HEK293 (cell line): ENCODE measurements around the gene VWF.

Experiments
- CTCF ChIA-PET: fragments of 350-600 bp; formaldehyde crosslinking; extraction: SDS; loops from one replicate; lab custom pipeline; 2021; ENCODE audit warnings: antibody characterized with exemption; lab: Yijun Ruan, JAX
- POLR2A ChIA-PET: fragments of 300-600 bp; formaldehyde crosslinking; extraction: SDS; loops from one replicate; lab custom pipeline; 2020; ENCODE audit warnings: antibody characterized with exemption, inconsistent platforms; lab: Yijun Ruan, JAX
- H3K27ac ChIP-seq: fragments of 200-500 bp; sonication (Bioruptor generic); 2 replicates; pipeline ENCODE4 v1.5.1; 2014; ENCODE audit warnings: low read depth, low read length, control low read depth, inconsistent platforms; ENCODE audit errors: extremely low read depth
- H3K36me3 ChIP-seq, 2 experiments: fragments of 200-500 bp in 1 of 2; sonication (Bioruptor generic) in 1 of 2; 1 replicate in 1 of 2; 2 replicates in 1 of 2; pipeline ENCODE4 v1.5.1; 2014 to 2017; ENCODE audit warnings: inconsistent platforms in 2 of 2, low read length in 2 of 2; ENCODE audit not compliant: control insufficient read depth in 2 of 2, insufficient read depth in 1 of 2
- H3K4me1 ChIP-seq: fragments of 200-500 bp; sonication (Bioruptor generic); 2 replicates; pipeline ENCODE4 v1.5.1; 2014; ENCODE audit warnings: mild to moderate bottlenecking, low read length, inconsistent platforms; ENCODE audit not compliant: control insufficient read depth, insufficient read depth
- H3K4me3 ChIP-seq: 2 replicates; pipeline ENCODE4 v1.5.1; 2011; ENCODE audit warnings: low read depth, mild to moderate bottlenecking, control low read depth, low read length, moderate library complexity
- H3K9me3 ChIP-seq: fragments of 200-500 bp; sonication (Bioruptor generic); 2 replicates; pipeline ENCODE4 v1.5.1; 2014; ENCODE audit warnings: low read depth, low read length, inconsistent platforms; ENCODE audit not compliant: control insufficient read depth, insufficient read depth
- GLIS2 ChIP-seq: fragments of 450-650 bp; formaldehyde crosslinking; IDR thresholded peaks from 2 replicates; pipeline ENCODE4 v1.5.1; 2016; ENCODE audit warnings: missing biosample characterization, missing genetic modification characterization
- KLF8 ChIP-seq: fragments of 450-650 bp; formaldehyde crosslinking; IDR thresholded peaks from 2 replicates; pipeline ENCODE4 v1.5.1; 2016; ENCODE audit warnings: missing biosample characterization, missing genetic modification characterization
- REPIN1 ChIP-seq: fragments of 450-650 bp; formaldehyde crosslinking; IDR thresholded peaks from 2 replicates; pipeline ENCODE4 v1.5.1; 2017; ENCODE audit warnings: missing biosample characterization, missing genetic modification characterization, low read depth
- WT1 ChIP-seq: fragments of 450-650 bp; formaldehyde crosslinking; IDR thresholded peaks from 2 replicates; pipeline ENCODE4 v1.5.1; 2016; ENCODE audit warnings: missing biosample characterization, missing genetic modification characterization
- ZBTB11 ChIP-seq: fragments of 450-650 bp; formaldehyde crosslinking; conservative IDR thresholded peaks from 2 replicates; pipeline ENCODE4 v1.5.1; 2016; ENCODE audit warnings: low read depth, missing biosample characterization, missing genetic modification characterization
- ZBTB8A ChIP-seq: fragments of 450-650 bp; formaldehyde crosslinking; IDR thresholded peaks from 2 replicates; pipeline ENCODE4 v1.5.1; 2016; ENCODE audit warnings: missing biosample characterization, missing genetic modification characterization
- ZFP3 ChIP-seq: fragments of 450-650 bp; formaldehyde crosslinking; IDR thresholded peaks from 2 replicates; pipeline ENCODE4 v1.5.1; 2016; ENCODE audit warnings: low read depth, missing biosample characterization, missing genetic modification characterization
- ZNF121 ChIP-seq: fragments of 450-650 bp; formaldehyde crosslinking; IDR thresholded peaks from 2 replicates; pipeline ENCODE4 v1.5.1; 2016; ENCODE audit warnings: missing biosample characterization, missing genetic modification characterization
- ZNF138 ChIP-seq: fragments of 450-650 bp; formaldehyde crosslinking; IDR thresholded peaks from 2 replicates; pipeline ENCODE4 v1.5.1; 2016; ENCODE audit warnings: missing biosample characterization, missing genetic modification characterization, borderline replicate concordance
- ZNF148 ChIP-seq: fragments of 450-650 bp; formaldehyde crosslinking; IDR thresholded peaks from 2 replicates; pipeline ENCODE4 v1.5.0; 2017; ENCODE audit warnings: missing biosample characterization, missing genetic modification characterization, borderline replicate concordance
- ZNF266 ChIP-seq: fragments of 450-650 bp; formaldehyde crosslinking; IDR thresholded peaks from 2 replicates; pipeline ENCODE4 v1.5.1; 2016; ENCODE audit warnings: missing biosample characterization, missing genetic modification characterization, low read depth
- ZNF280C ChIP-seq: fragments of 450-650 bp; formaldehyde crosslinking; IDR thresholded peaks from 2 replicates; pipeline ENCODE4 v1.5.1; 2016; ENCODE audit warnings: missing biosample characterization, missing genetic modification characterization
- ZNF302 ChIP-seq: fragments of 450-650 bp; formaldehyde crosslinking; IDR thresholded peaks from 2 replicates; pipeline ENCODE4 v1.5.1; 2016; ENCODE audit warnings: missing biosample characterization, missing genetic modification characterization, low read depth
- ZNF37A ChIP-seq: fragments of 450-650 bp; IDR thresholded peaks from 2 replicates; pipeline ENCODE4 v1.5.1; 2018; ENCODE audit warnings: missing biosample characterization, missing genetic modification characterization
- ZNF398 ChIP-seq: fragments of 450-650 bp; formaldehyde crosslinking; IDR thresholded peaks from 2 replicates; pipeline ENCODE4 v1.5.1; 2017; ENCODE audit warnings: missing biosample characterization, missing genetic modification characterization
- ZNF585B ChIP-seq: fragments of 450-650 bp; formaldehyde crosslinking; IDR thresholded peaks from 2 replicates; pipeline ENCODE4 v1.5.1; 2016; ENCODE audit warnings: missing biosample characterization, missing genetic modification characterization
- ZNF629 ChIP-seq: fragments of 450-650 bp; formaldehyde crosslinking; IDR thresholded peaks from 2 replicates; pipeline ENCODE4 v1.5.1; 2017; ENCODE audit warnings: missing biosample characterization, missing genetic modification characterization
- ZNF692 ChIP-seq: fragments of 450-650 bp; formaldehyde crosslinking; IDR thresholded peaks from 2 replicates; pipeline ENCODE4 v1.5.1; 2016; ENCODE audit warnings: missing biosample characterization, missing genetic modification characterization
- ZNF837 ChIP-seq: fragments of 450-650 bp; formaldehyde crosslinking; IDR thresholded peaks from 2 replicates; pipeline ENCODE4 v1.5.1; 2016; ENCODE audit warnings: missing biosample characterization, missing genetic modification characterization
- ZSCAN16 ChIP-seq: fragments of 450-650 bp; formaldehyde crosslinking; IDR thresholded peaks from 2 replicates; pipeline ENCODE4 v1.5.1; 2016; ENCODE audit warnings: missing biosample characterization, missing genetic modification characterization
- ZSCAN23 ChIP-seq: fragments of 450-650 bp; formaldehyde crosslinking; IDR thresholded peaks from 2 replicates; pipeline ENCODE4 v1.5.1; 2016; ENCODE audit warnings: missing biosample characterization, missing genetic modification characterization
- ZXDB ChIP-seq: fragments of 450-650 bp; formaldehyde crosslinking; IDR thresholded peaks from 2 replicates; pipeline ENCODE4 v1.5.1; 2016; ENCODE audit warnings: missing biosample characterization, missing genetic modification characterization

The VWF gene

GRCh38 chr12:5976711-5977110 is 147.8 kb downstream of the VWF start (continued):
- TF ChIP-seq ZNF148 (tag by site-specific recombination) (no peak), GLIS2 (tag by site-specific recombination) (no peak), ZNF266 (tag by site-specific recombination) (no peak), ZNF280C (tag by site-specific recombination) (no peak)

GRCh38 chr12:5976196-5976595 is 148.3 kb downstream of the VWF start:
- no peak overlapping the region for H3K4me3 ChIP-seq
- TF ChIP-seq ZNF585B (tag by site-specific recombination): no peak
- TF ChIP-seq ZNF121 (tag by site-specific recombination): no peak
- no peak for TF ChIP-seq ZBTB8A (tag by site-specific recombination)
- H3K27ac ChIP-seq: no peak overlapping the region
- H3K36me3 ChIP-seq: no peaks in the 10 kb centered on the region
- POLR2A ChIA-PET: no interaction called here
- no peaks in the 10 kb centered on the region for H3K4me1 ChIP-seq
- CTCF ChIA-PET: interaction anchor here (0.6 to 7.1 kb wide), 3 partner anchors 9 to 216 kb away, joined by 3 to 56 read pairs (median 3); no protein-coding TSS in a partner anchor
- no peaks in the 10 kb centered on the region for H3K9me3 ChIP-seq

- H3K9me3 ChIP-seq: no peaks in the 10 kb centered on the region
- no peaks in the 10 kb centered on the region for H3K4me1 ChIP-seq
- H3K27ac ChIP-seq: no peak overlapping the region
- no peak overlapping the region for H3K4me3 ChIP-seq
- H3K36me3 ChIP-seq: no peaks in the 10 kb centered on the region
- POLR2A ChIA-PET: no interaction called here
- CTCF ChIA-PET: interaction anchor here (1.5 to 2.0 kb wide), 3 partner anchors 8 to 66 kb away, joined by 4 to 13 read pairs (median 13); no protein-coding TSS in a partner anchor
- TF ChIP-seq ZNF629 (tag by site-specific recombination): no peak
- TF ChIP-seq ZNF302 (tag by site-specific recombination): no peak
- no peak for TF ChIP-seq ZFP3 (tag by site-specific recombination)
- no peak for TF ChIP-seq ZNF398 (tag by site-specific recombination)
- no peak for TF ChIP-seq ZXDB (tag by site-specific recombination)
- TF ChIP-seq ZBTB11 (tag by site-specific recombination): no peak
- TF ChIP-seq ZNF692 (tag by site-specific recombination): no peak
- no peak for TF ChIP-seq REPIN1 (tag by site-specific recombination)
- TF ChIP-seq ZNF37A (tag by site-specific recombination): no peak
- TF ChIP-seq ZSCAN23: no peak
- TF ChIP-seq ZNF138 (tag by site-specific recombination): no peak
- no peak for TF ChIP-seq WT1 (tag by site-specific recombination)
- no peak for TF ChIP-seq KLF8
- TF ChIP-seq ZSCAN16: no peak
- TF ChIP-seq ZNF837: no peak
Measured at GRCh38 chr12:5973461-5974115, 150.9 kb downstream of the VWF start.
